Tibial nerve (tissue), 4 donors: ENCODE measurements around the gene NSG2. TPM values are rescaled to one million over a fixed set of nuclear protein-coding genes. Genes with fewer than 3 reads are reported as not detected.
"Not testable (repeated sequence)": the region's sequence is repeated elsewhere in the genome, so short reads cannot be mapped to it uniquely, and the experiment has no call there.

Experiments
- DNase-seq, 2 donors: peaks; one replicate each; pipeline ENCODE4 v3.0.0-alpha.2; 2019; ENCODE audit warnings: low spot score in 2 of 2
- H3K27ac ChIP-seq, 4 donors: fragments of 200-600 bp; sonication (generic) in 3 of 4; one replicate each; pipeline ENCODE4 v1.5.1; 2017 to 2019; ENCODE audit warnings: mild to moderate bottlenecking in 1 of 4
- H3K27me3 ChIP-seq, 2 donors: fragments of 200-600 bp; sonication (generic) in 1 of 2; one replicate each; pipeline versions ENCODE4 v1.5.1 to v1.6.0; 2017 to 2019
- H3K36me3 ChIP-seq, 3 donors: fragments of 200-600 bp; sonication (generic); one replicate each; pipeline ENCODE4 v1.5.1; 2018 to 2019
- H3K4me1 ChIP-seq, 4 donors: fragments of 200-600 bp; sonication (generic) in 3 of 4; one replicate each; pipeline ENCODE4 v1.5.1; 2017 to 2019
- H3K4me3 ChIP-seq, 4 donors: fragments of 200-600 bp; sonication (generic) in 3 of 4; one replicate each; pipeline ENCODE4 v1.5.1; 2017 to 2019; ENCODE audit warnings: mild to moderate bottlenecking in 1 of 4, moderate library complexity in 1 of 4
- H3K9me3 ChIP-seq, 4 donors: fragments of 200-600 bp; sonication (generic) in 3 of 4; one replicate each; pipeline ENCODE4 v1.5.1; 2017 to 2019
- CTCF ChIP-seq, 5 experiments: fragments of 200-600 bp in 3 of 5; fragments of 450-650 bp in 2 of 5; sonication (generic) in 3 of 5; IDR thresholded peaks; one replicate each; pipeline ENCODE4 v1.5.1; 2016 to 2019; ENCODE audit warnings: antibody characterized with exemption in 5 of 5, mild to moderate bottlenecking in 3 of 5, moderate library complexity in 2 of 5
- EP300 ChIP-seq, 2 donors: sonication (generic); formaldehyde crosslinking; IDR thresholded peaks; one replicate each; pipeline ENCODE4 v1.6.1; 2017; ENCODE audit warnings: antibody characterized with exemption in 2 of 2, mild to moderate bottlenecking in 1 of 2
- POLR2A ChIP-seq, 2 donors: fragments of 450-650 bp; IDR thresholded peaks; one replicate each; pipeline ENCODE4 v1.6.1; 2017; ENCODE audit warnings: antibody characterized with exemption in 2 of 2, mild to moderate bottlenecking in 2 of 2, moderate library complexity in 2 of 2
- WGBS, 2 donors: methylation state at CpG; one replicate each; pipeline ENCODE4 v1.1.5; 2018; 5-methylcytosine and 5-hydroxymethylcytosine counted together
- total RNA-seq, 4 donors: library from RNA; depleted of rRNA; stranded (reverse); fragments of >200 nt; gene quantifications; one replicate each; pipeline ENCODE4 v1.1.0, GENCODE V29; 2016

The NSG2 gene
- total RNA-seq, 4 donors from 2014 or later = not detected

GRCh38 chr5:174008922-174009321 is 36.6 kb upstream of the NSG2 start:
- no peak overlapping the region for H3K4me3 ChIP-seq

GRCh38 chr5:174010365-174010764 is 35.1 kb upstream of the NSG2 start:
- WGBS, 2 donors = 50 to 68% methylated on average over 1 of the region's 1 CpG
- Histone ChIP-seq H3K27me3 (no peaks in the 10 kb centered on the region), H3K9me3 (peaks cover 0 to 5% (median 0%) of the 10 kb centered on the region in 4 donors), H3K4me1 (no peaks in the 10 kb centered on the region), H3K36me3 (no peaks in the 10 kb centered on the region), H3K4me3 (no peak overlapping the region), H3K27ac (no peak overlapping the region)
- no peak for DNase-seq
- no peak for TF ChIP-seq POLR2A (IDR thresholded peaks at IDR 0.05)
- no peak for TF ChIP-seq EP300 (IDR thresholded peaks at IDR 0.05)
- no peak for TF ChIP-seq CTCF (IDR thresholded peaks at IDR 0.05)

More at GRCh38 chr5:174008922-174009321, 36.6 kb upstream of the NSG2 start:
- no peaks in the 10 kb centered on the region for H3K27me3 ChIP-seq
- 83 to 87% methylated on average over 5 of the region's 5 CpGs for WGBS, 2 donors
- TF ChIP-seq POLR2A (IDR thresholded peaks at IDR 0.05) (no peak), CTCF (IDR thresholded peaks at IDR 0.05) (no peak), EP300 (IDR thresholded peaks at IDR 0.05) (no peak)
- no peaks in the 10 kb centered on the region for H3K36me3 ChIP-seq
- H3K27ac ChIP-seq = no peak overlapping the region
- no peaks in the 10 kb centered on the region for H3K9me3 ChIP-seq
- H3K4me1 ChIP-seq = no peaks in the 10 kb centered on the region
- DNase-seq = no peak

GRCh38 chr5:174011441-174011840 is 34.1 kb upstream of the NSG2 start:
- Histone ChIP-seq H3K27me3 (no peaks in the 10 kb centered on the region), H3K36me3 (no peaks in the 10 kb centered on the region), H3K4me1 (no peaks in the 10 kb centered on the region), H3K27ac (no peak overlapping the region), H3K9me3 (peaks cover 0 to 5% (median 0%) of the 10 kb centered on the region in 4 donors), H3K4me3 (no peak overlapping the region)
- no peak for TF ChIP-seq EP300 (IDR thresholded peaks at IDR 0.05)
- no peak for TF ChIP-seq CTCF (IDR thresholded peaks at IDR 0.05)
- TF ChIP-seq POLR2A (IDR thresholded peaks at IDR 0.05) = no peak
- no peak for DNase-seq
- WGBS, 2 donors = 62 to 65% methylated on average over 3 of the region's 3 CpGs

- not testable (repeated sequence) for H3K4me3 ChIP-seq, H3K36me3 ChIP-seq, H3K9me3 ChIP-seq, H3K27me3 ChIP-seq, H3K4me1 ChIP-seq, H3K27ac ChIP-seq
- peak in 1 of 2 donors; percentile 21 for DNase-seq
- 80 to 85% methylated on average over 13 to 19 of the region's 19 CpGs for WGBS, 2 donors
- peak in 2 of 5 experiments; percentile 15 to 17 for TF ChIP-seq CTCF (IDR thresholded peaks at IDR 0.05)
These were observed 25.2 kb upstream of the NSG2 start for GRCh38 chr5:174020069-174020927.

GRCh38 chr5:174020928-174021304 is 24.6 kb upstream of the NSG2 start:
- no peaks in the 10 kb centered on the region for H3K27me3 ChIP-seq
- H3K4me3 ChIP-seq = no peak overlapping the region
- TF ChIP-seq POLR2A (IDR thresholded peaks at IDR 0.05) = no peak
- TF ChIP-seq EP300 (IDR thresholded peaks at IDR 0.05) = no peak
- no peaks in the 10 kb centered on the region for H3K9me3 ChIP-seq
- WGBS, 2 donors = 81 to 91% methylated on average over 3 of the region's 3 CpGs
- DNase-seq = no peak
- H3K4me1 ChIP-seq = no peaks in the 10 kb centered on the region
- H3K27ac ChIP-seq = no peak overlapping the region
- H3K36me3 ChIP-seq = no peaks in the 10 kb centered on the region
